GM13977 (cell line): ENCODE data around the gene LRRC8D.

Experiments
- DNase-seq: peaks from one replicate; pipeline ENCODE4 v3.0.0; 2012; ENCODE audit warnings: low spot score
- CTCF ChIP-seq: IDR thresholded peaks from 2 replicates; pipeline ENCODE4 v1.5.1; 2012; ENCODE audit warnings: mild to moderate bottlenecking, control low read depth; ENCODE audit not compliant: insufficient read depth; ENCODE audit errors: extremely low read depth, missing control alignments
- in situ Hi-C: fragments of 300-500 bp; cut with MboI; formaldehyde crosslinking; loops from one replicate; pipeline ENCODE4 v1.12.0; 2022; ENCODE audit warnings: low sequenced_read_pairs, low pct_unique_long_range_greater_than_20kb, mixed read lengths, inconsistent platforms; ENCODE audit not compliant: unreplicated experiment

LRRC8D gene

GRCh38 chr1:89898695-89899470 lies 78.1 kb downstream of the LRRC8D start:
- no peak for DNase-seq
- TF ChIP-seq CTCF, result no peak
- in situ Hi-C loops, result no loop called here

- TF ChIP-seq CTCF, result no peak
- in situ Hi-C loops, result no loop called here
- DNase-seq, result no peak
Observed at GRCh38 chr1:89900323-89900722, 79.5 kb downstream of the LRRC8D start.

GRCh38 chr1:89900791-89901708 lies 80.2 kb downstream of the LRRC8D start:
- DNase-seq, result no peak
- in situ Hi-C loops, result no loop called here
- no peak for TF ChIP-seq CTCF

- no peak for DNase-seq
- no peak for TF ChIP-seq CTCF
- in situ Hi-C loops, result no loop called here
Observed at GRCh38 chr1:89901957-89902669, 81.3 kb downstream of the LRRC8D start.

GRCh38 chr1:89903550-89903949 lies 82.7 kb downstream of the LRRC8D start:
- DNase-seq, result no peak
- no peak for TF ChIP-seq CTCF
- in situ Hi-C loops, result no loop called here
